Spinal cord (tissue), 10 donors: ENCODE data around the gene VIPR1. TPM values are rescaled to one million over a fixed set of nuclear protein-coding genes. Genes with fewer than 3 reads are reported as not detected.

Experiments
- DNase-seq, 6 donors: peaks; one replicate each; pipeline versions ENCODE4 v3.0.0 to v3.0.0-alpha.2; 2013 to 2015; ENCODE audit warnings: low spot score in 6 of 6, low read depth in 4 of 6
- H3K27ac ChIP-seq: one replicate; pipeline ENCODE4 v1.5.1; 2013; ENCODE audit warnings: low read depth, low read length, control low read depth
- H3K27me3 ChIP-seq: one replicate; pipeline ENCODE4 v1.6.1; 2013; ENCODE audit warnings: low read length; ENCODE audit not compliant: control insufficient read depth, insufficient read depth
- H3K36me3 ChIP-seq: one replicate; pipeline ENCODE4 v1.6.1; 2013; ENCODE audit warnings: low read length; ENCODE audit not compliant: control insufficient read depth, insufficient read depth
- H3K4me1 ChIP-seq: one replicate; pipeline ENCODE4 v1.6.1; 2013; ENCODE audit warnings: low read length; ENCODE audit not compliant: control insufficient read depth, insufficient read depth
- H3K4me3 ChIP-seq: one replicate; pipeline ENCODE4 v1.5.1; 2013; ENCODE audit warnings: low read depth, low read length, control low read depth
- H3K9me3 ChIP-seq: one replicate; pipeline ENCODE4 v1.6.1; 2013; ENCODE audit warnings: low read length; ENCODE audit not compliant: control insufficient read depth, insufficient read depth
- WGBS: methylation state at CpG from one replicate; pipeline ENCODE4 v1.1.5; 2013; ENCODE audit warnings: missing lambda C conversion rate; ENCODE audit not compliant: insufficient coverage; 5-methylcytosine and 5-hydroxymethylcytosine counted together
- polyA plus RNA-seq, 2 donors: library from polyadenylated mRNA; unstranded; fragments of 120-200 nt; gene quantifications; one replicate each; pipeline ENCODE4 v1.2.1, GENCODE V29; 2013; ENCODE audit not compliant: insufficient read length in 2 of 2
- total RNA-seq, 2 donors: library from RNA; depleted of rRNA in 1 of 2; stranded (reverse); fragments of 120-200 nt in 1 of 2; fragments of >200 nt in 1 of 2; gene quantifications; one replicate each; pipeline versions ENCODE4 v1.2.3 to v1.2.4, GENCODE V29; 2013 to 2014
- donor health status: healthy.

Gene VIPR1
- total and polyA plus RNA-seq, 4 donors = 1.4 to 2.5 (median 1.8) TPM

DNA sequence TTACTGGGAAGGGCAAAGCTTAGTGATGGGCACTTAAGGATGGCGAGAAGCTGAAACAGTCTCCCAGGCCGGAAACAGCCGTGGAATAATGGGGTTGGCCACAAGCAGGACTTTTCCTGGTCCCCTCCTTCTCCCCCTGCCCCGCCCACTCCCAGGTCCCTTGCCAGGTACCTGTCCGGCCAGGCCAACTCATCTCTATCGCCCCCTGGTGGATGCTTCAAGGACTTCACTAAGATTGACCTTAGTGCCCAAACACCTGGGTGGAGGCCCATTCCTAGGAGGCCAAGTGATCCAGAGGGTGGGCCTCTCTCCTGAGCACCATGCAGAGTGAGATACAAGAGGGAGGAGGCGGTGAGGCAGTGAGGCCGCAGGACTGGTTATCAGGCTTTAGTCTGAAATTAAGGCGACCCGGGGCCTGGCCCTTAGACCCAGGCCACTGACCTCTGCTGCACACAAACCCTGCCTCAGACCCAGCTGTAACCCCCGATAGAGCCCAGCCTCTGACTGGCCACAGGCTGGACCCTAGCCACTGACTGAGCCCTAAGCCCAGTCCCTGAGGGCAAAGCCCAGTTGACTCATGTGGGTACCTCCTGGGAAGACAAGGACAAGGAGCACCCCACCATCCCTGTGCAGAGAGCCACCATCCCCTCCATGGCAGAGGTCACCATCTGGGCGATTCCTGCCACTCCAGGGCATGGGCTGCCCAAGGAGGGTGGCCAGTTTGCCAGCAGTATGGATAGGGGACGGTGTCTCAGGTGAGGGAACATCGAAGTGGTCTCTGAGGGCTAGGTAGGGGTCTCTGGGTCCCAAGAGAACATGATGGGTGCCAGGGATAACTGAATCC is 37.6 kb downstream of the VIPR1 start:
- 61% methylated on average over 14 of the region's 14 CpGs for WGBS
- Histone ChIP-seq H3K27ac (no peak overlapping the region), H3K36me3 (peaks cover 2% of the 10 kb centered on the region), H3K4me3 (no peak overlapping the region), H3K9me3 (no peaks in the 10 kb centered on the region), H3K4me1 (peaks cover 8% of the 10 kb centered on the region), H3K27me3 (no peaks in the 10 kb centered on the region)
- DNase-seq = no peak

DNA sequence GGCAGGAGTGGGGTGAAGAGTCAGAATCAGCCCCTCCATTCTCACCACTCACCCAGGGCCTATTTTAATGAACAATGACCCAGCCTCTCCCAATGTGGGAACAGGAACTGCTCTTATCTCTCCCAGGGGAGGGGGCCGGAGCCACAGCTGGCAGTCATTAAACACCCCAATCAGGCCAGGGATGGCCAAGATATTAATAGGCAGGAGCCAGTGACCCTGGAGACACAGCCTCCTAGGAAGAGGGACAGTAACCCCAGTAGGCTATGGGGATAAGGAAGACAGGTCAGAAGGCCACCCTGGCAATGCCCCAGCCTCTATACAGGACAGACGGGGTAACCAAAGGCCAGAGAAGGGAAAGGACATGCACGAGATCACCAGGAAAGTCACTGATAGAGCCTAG is 38.6 kb downstream of the VIPR1 start:
- no peak overlapping the region for H3K4me3 ChIP-seq
- WGBS = 78% methylated on average over 1 of the region's 3 CpGs
- no peaks in the 10 kb centered on the region for H3K9me3 ChIP-seq
- DNase-seq = no peak
- H3K27ac ChIP-seq = no peak overlapping the region
- H3K36me3 ChIP-seq = no peaks in the 10 kb centered on the region
- peaks cover 11% of the 10 kb centered on the region for H3K4me1 ChIP-seq
- no peaks in the 10 kb centered on the region for H3K27me3 ChIP-seq

- Histone ChIP-seq H3K27ac (no peak overlapping the region), H3K9me3 (no peaks in the 10 kb centered on the region), H3K36me3 (peaks cover 2% of the 10 kb centered on the region), H3K4me1 (peaks cover 14% of the 10 kb centered on the region), H3K4me3 (no peak overlapping the region), H3K27me3 (no peaks in the 10 kb centered on the region)
- 48% methylated on average over 11 of the region's 12 CpGs for WGBS
- DNase-seq = peak in 1 of 6 donors; percentile 20
Observed at GRCh38 chr3:42544492-42545283, 42.2 kb downstream of the VIPR1 start.

GRCh38 chr3:42545284-42545900 is 42.9 kb downstream of the VIPR1 start:
- H3K9me3 ChIP-seq = no peaks in the 10 kb centered on the region
- H3K36me3 ChIP-seq = peaks cover 2% of the 10 kb centered on the region
- no peak overlapping the region for H3K27ac ChIP-seq
- DNase-seq = no peak
- no peaks in the 10 kb centered on the region for H3K27me3 ChIP-seq
- WGBS = 87% methylated on average over 3 of the region's 5 CpGs
- H3K4me3 ChIP-seq = no peak overlapping the region
- H3K4me1 ChIP-seq = peaks cover 14% of the 10 kb centered on the region

GRCh38 chr3:42546691-42547213 is 44.3 kb downstream of the VIPR1 start:
- Histone ChIP-seq H3K4me3 (no peak overlapping the region), H3K36me3 (peaks cover 5% of the 10 kb centered on the region), H3K9me3 (no peaks in the 10 kb centered on the region), H3K4me1 (peaks cover 14% of the 10 kb centered on the region), H3K27ac (no peak overlapping the region), H3K27me3 (no peaks in the 10 kb centered on the region)
- no peak for DNase-seq
- WGBS = 100% methylated on average over 3 of the region's 3 CpGs

- H3K36me3 ChIP-seq = peaks cover 5% of the 10 kb centered on the region
Observed at GRCh38 chr3:42547401-42547945, 45.0 kb downstream of the VIPR1 start.

DNA sequence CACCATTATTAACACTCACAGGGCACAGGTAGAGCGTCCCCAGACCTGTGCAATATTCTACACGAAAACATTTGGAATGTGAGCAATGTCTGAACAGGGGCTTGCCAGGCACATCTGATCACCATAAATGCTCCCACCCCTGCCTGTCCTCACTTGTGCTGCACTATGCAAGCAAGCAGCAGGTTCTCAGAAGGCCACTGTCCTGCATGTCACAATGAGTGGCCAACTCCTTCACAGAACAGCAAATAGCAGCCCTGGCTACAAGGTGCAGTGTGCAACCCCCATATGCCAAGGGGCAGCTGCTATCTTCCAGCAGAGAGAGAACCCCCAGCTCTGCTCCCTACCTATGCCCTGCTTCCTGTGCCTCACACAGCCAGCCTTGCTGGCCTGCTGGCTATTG is 46.7 kb downstream of the VIPR1 start:
- no peaks in the 10 kb centered on the region for H3K9me3 ChIP-seq
- no peak overlapping the region for H3K27ac ChIP-seq
- DNase-seq = no peak
- H3K4me1 ChIP-seq = peaks cover 14% of the 10 kb centered on the region
- H3K36me3 ChIP-seq = peaks cover 13% of the 10 kb centered on the region
- no peaks in the 10 kb centered on the region for H3K27me3 ChIP-seq
- WGBS = 91% methylated on average over 2 of the region's 2 CpGs
- no peak overlapping the region for H3K4me3 ChIP-seq

More at GRCh38 chr3:42547401-42547945, 45.0 kb downstream of the VIPR1 start:
- Histone ChIP-seq H3K9me3 (no peaks in the 10 kb centered on the region), H3K4me3 (no peak overlapping the region), H3K27ac (no peak overlapping the region), H3K4me1 (peaks cover 14% of the 10 kb centered on the region), H3K27me3 (no peaks in the 10 kb centered on the region)
- WGBS = 30% methylated on average over 5 of the region's 7 CpGs
- DNase-seq = peak; percentile 12 to 87 (median 35)

DNA sequence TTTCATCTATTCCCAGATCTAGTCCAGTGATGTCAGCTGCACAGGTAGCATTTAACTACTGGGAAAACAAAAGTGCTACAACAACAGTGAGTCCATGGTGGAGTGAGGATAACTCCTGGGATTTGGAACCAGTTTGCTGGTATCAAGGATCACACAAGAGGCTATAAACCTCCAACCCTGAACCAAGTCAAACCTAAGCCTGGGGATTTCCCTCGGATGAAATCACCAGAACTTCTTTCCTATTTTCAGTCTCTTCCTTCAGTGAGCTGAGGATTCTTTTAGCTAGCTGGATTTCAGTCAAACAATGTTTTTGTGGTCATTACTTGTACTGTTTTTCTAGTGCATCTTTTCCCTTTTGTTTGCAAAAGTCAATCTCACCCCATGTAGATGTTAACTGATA is 47.8 kb downstream of the VIPR1 start:
- H3K4me1 ChIP-seq = peaks cover 5% of the 10 kb centered on the region
- no CpG with 5 or more reads among the region's 1 CpG for WGBS
- no peak for DNase-seq
- H3K4me3 ChIP-seq = no peak overlapping the region
- no peaks in the 10 kb centered on the region for H3K9me3 ChIP-seq
- no peak overlapping the region for H3K27ac ChIP-seq
- peaks cover 21% of the 10 kb centered on the region for H3K36me3 ChIP-seq
- H3K27me3 ChIP-seq = no peaks in the 10 kb centered on the region

GRCh38 chr3:42552830-42553229 is 50.4 kb downstream of the VIPR1 start:
- Histone ChIP-seq H3K9me3 (no peaks in the 10 kb centered on the region), H3K4me1 (no peaks in the 10 kb centered on the region), H3K4me3 (no peak overlapping the region), H3K27me3 (no peaks in the 10 kb centered on the region), H3K36me3 (peaks cover 36% of the 10 kb centered on the region), H3K27ac (no peak overlapping the region)
- no peak for DNase-seq
- WGBS = 20% methylated on average over 1 of the region's 1 CpG
